Peyer's patch (tissue), 4 donors: ENCODE results near the gene MPZL3. TPM values are rescaled to one million over a fixed set of nuclear protein-coding genes. Genes with fewer than 3 reads are reported as not detected.
"Not testable (repeated sequence)": the region's sequence is repeated elsewhere in the genome, so short reads cannot be mapped to it uniquely, and the experiment has no call there.

Experiments
- DNase-seq, 3 donors: peaks; one replicate each; pipeline ENCODE4 v3.0.0-alpha.2; 2017 to 2019
- H3K27ac ChIP-seq, 4 donors: fragments of 200-600 bp; sonication (generic); one replicate each; pipeline ENCODE4 v1.5.1; 2016 to 2019
- H3K27me3 ChIP-seq, 2 donors: fragments of 200-600 bp; sonication (generic); one replicate each; pipeline ENCODE4 v1.5.1; 2019
- H3K36me3 ChIP-seq, 3 donors: fragments of 200-600 bp; sonication (generic); one replicate each; pipeline ENCODE4 v1.5.1; 2016 to 2019
- H3K4me1 ChIP-seq, 4 donors: fragments of 200-600 bp; sonication (generic); one replicate each; pipeline ENCODE4 v1.5.1; 2016 to 2019
- H3K4me3 ChIP-seq, 4 donors: fragments of 200-600 bp; sonication (generic); 1 replicate in 3 of 4; 2 replicates in 1 of 4; pipeline ENCODE4 v1.5.1; 2016 to 2019; ENCODE audit warnings: mild to moderate bottlenecking in 1 of 4
- H3K9me3 ChIP-seq, 4 donors: fragments of 200-600 bp; sonication (generic); one replicate each; pipeline ENCODE4 v1.5.1; 2016 to 2019; ENCODE audit warnings: mild to moderate bottlenecking in 1 of 4
- CTCF ChIP-seq, 6 experiments: fragments of 450-650 bp in 4 of 6; fragments of 200-600 bp in 2 of 6; sonication (generic) in 1 of 6; IDR thresholded peaks; one replicate each; pipeline ENCODE4 v1.5.1; 2017 to 2019; ENCODE audit warnings: antibody characterized with exemption in 6 of 6, mild to moderate bottlenecking in 3 of 6, moderate library complexity in 1 of 6
- POLR2A ChIP-seq, 2 donors: fragments of 450-650 bp; IDR thresholded peaks; one replicate each; pipeline ENCODE4 v1.5.1; 2017; ENCODE audit warnings: antibody characterized with exemption in 2 of 2, mild to moderate bottlenecking in 2 of 2, moderate library complexity in 2 of 2
- total RNA-seq, 4 donors: library from RNA; depleted of rRNA; stranded (reverse); fragments of >200 nt; gene quantifications; one replicate each; pipeline ENCODE4 v1.1.0, GENCODE V29; 2016

Gene MPZL3
- total RNA-seq, 4 donors from 2014 or later = 0.83 to 15.4 (median 7.8) TPM

- no peak overlapping the region for H3K27ac ChIP-seq
- DNase-seq = no peak
- peaks cover 0 to 47% (median 0%) of the 10 kb centered on the region in 4 donors for H3K4me1 ChIP-seq
- no peaks in the 10 kb centered on the region for H3K9me3 ChIP-seq
- H3K27me3 ChIP-seq = no peaks in the 10 kb centered on the region
- H3K4me3 ChIP-seq = no peak overlapping the region
- TF ChIP-seq POLR2A (IDR thresholded peaks at IDR 0.05) (no peak), CTCF (IDR thresholded peaks at IDR 0.05) (no peak)
- no peaks in the 10 kb centered on the region for H3K36me3 ChIP-seq
Observed at GRCh38 chr11:118199135-118199534, 53.0 kb downstream of the MPZL3 start.

- Histone ChIP-seq H3K4me3 (peak overlapping the region in 1 of 4 donors; percentile 15), H3K27ac (peak overlapping the region in 1 of 4 donors; percentile 4), H3K9me3 (no peaks in the 10 kb centered on the region), H3K4me1 (peaks cover 0 to 44% (median 0%) of the 10 kb centered on the region in 4 donors), H3K36me3 (no peaks in the 10 kb centered on the region), H3K27me3 (no peaks in the 10 kb centered on the region)
- TF ChIP-seq CTCF (IDR thresholded peaks at IDR 0.05) (peak; percentile 72 to 88 (median 86)), POLR2A (IDR thresholded peaks at IDR 0.05) (no peak)
- DNase-seq = peak; percentile 82 to 93 (median 86)
Observed at GRCh38 chr11:118198370-118198769, 53.8 kb downstream of the MPZL3 start.

- TF ChIP-seq CTCF (IDR thresholded peaks at IDR 0.05) (no peak), POLR2A (IDR thresholded peaks at IDR 0.05) (no peak)
- H3K4me1 ChIP-seq = peaks cover 0 to 26% (median 0%) of the 10 kb centered on the region in 4 donors
Observed at GRCh38 chr11:118194835-118195627, 57.1 kb downstream of the MPZL3 start.

GRCh38 chr11:118193910-118194566 is 58.1 kb downstream of the MPZL3 start:
- no peak for TF ChIP-seq CTCF (IDR thresholded peaks at IDR 0.05)
- no peak for TF ChIP-seq POLR2A (IDR thresholded peaks at IDR 0.05)
- Histone ChIP-seq H3K4me3 (no peak overlapping the region), H3K27me3 (no peaks in the 10 kb centered on the region), H3K27ac (peak overlapping the region in 1 of 4 donors; percentile 64), H3K9me3 (peaks cover 0 to 2% (median 0%) of the 10 kb centered on the region in 4 donors), H3K4me1 (peaks cover 0 to 24% (median 0%) of the 10 kb centered on the region in 4 donors), H3K36me3 (no peaks in the 10 kb centered on the region)
- no peak for DNase-seq

More at GRCh38 chr11:118194835-118195627, 57.1 kb downstream of the MPZL3 start:
- Histone ChIP-seq H3K27ac (peak overlapping the region in 2 of 4 donors; percentile 41 to 64), H3K9me3 (peaks cover 0 to 2% (median 0%) of the 10 kb centered on the region in 4 donors), H3K36me3 (no peaks in the 10 kb centered on the region), H3K27me3 (no peaks in the 10 kb centered on the region), H3K4me3 (no peak overlapping the region)
- DNase-seq = peak in 2 of 3 donors; percentile 77 to 89

GRCh38 chr11:118192817-118193216 is 59.3 kb downstream of the MPZL3 start:
- not testable (repeated sequence) for H3K9me3 ChIP-seq, H3K4me3 ChIP-seq, H3K36me3 ChIP-seq, H3K27me3 ChIP-seq, H3K27ac ChIP-seq, DNase-seq
- peaks cover 0 to 13% (median 0%) of the 10 kb centered on the region in 4 donors for H3K4me1 ChIP-seq

- not testable (repeated sequence) for H3K4me3 ChIP-seq, H3K27me3 ChIP-seq, H3K9me3 ChIP-seq, DNase-seq, H3K36me3 ChIP-seq, H3K27ac ChIP-seq
- H3K4me1 ChIP-seq = peaks cover 0 to 13% (median 0%) of the 10 kb centered on the region in 4 donors
Observed at GRCh38 chr11:118190942-118191506, 61.1 kb downstream of the MPZL3 start.
